Activated CD8-positive, alpha-beta T cell treated with anti-CD3 and anti-CD28 coated beads, Interleukin-2, amount 10 ng/mL, durations not matched to agents 7 days and 5 days (primary cell): Measurements from ENCODE around the gene FBN1. TPM values are rescaled to one million over a fixed set of nuclear protein-coding genes. Genes with fewer than 3 reads are reported as not detected.

ENCODE experiments used
- total RNA-seq, 2 experiments: library from RNA; stranded (reverse); gene quantifications; one replicate each; pipeline ENCODE4 v1.2.3, GENCODE V29; 2021

Gene FBN1
- total RNA-seq, 2 experiments from 2014 or later, result 0.81 to 1.3 TPM

Other genes with a start within 250 kb of the FBN1 start
- 10 to 100 TPM; 39.6 to 40.0 TPM for gene CEP152, start 165.4 kb upstream of the FBN1 start, total RNA-seq
- gene EID1, start 232.4 kb upstream of the FBN1 start, total RNA-seq, result 10 to 100 TPM; 85.3 to 89.5 TPM